Endothelial cell of umbilical vein (primary cell): Measurements from ENCODE around the gene PROB1.

Experiments
- CTCF ChIP-seq, 2 donors: IDR thresholded peaks; 1 replicate in 1 of 2; 2 replicates in 1 of 2; pipeline ENCODE4 v1.5.1; 2011; ENCODE audit warnings: low read length in 2 of 2, mild to moderate bottlenecking in 2 of 2, moderate library complexity in 2 of 2, control low read depth in 1 of 2, inconsistent platforms in 1 of 2, low read depth in 1 of 2; ENCODE audit not compliant: insufficient read depth in 1 of 2; ENCODE audit errors: extremely low read depth in 1 of 2
- EZH2 ChIP-seq: IDR thresholded peaks from 2 replicates; pipeline ENCODE4 v1.6.1; 2012; ENCODE audit warnings: borderline replicate concordance, low read depth, mild to moderate bottlenecking, moderate library complexity, low read length, inconsistent platforms; ENCODE audit not compliant: severe bottlenecking
- GATA2 ChIP-seq: IDR thresholded peaks from 2 replicates; pipeline ENCODE4 v1.7.0; 2011; ENCODE audit warnings: low read depth, mild to moderate bottlenecking, moderate library complexity, mixed read lengths, low read length; ENCODE audit not compliant: insufficient read length, insufficient read depth
- MAX ChIP-seq: IDR thresholded peaks from 2 replicates; pipeline ENCODE4 v1.6.1; 2011; ENCODE audit not compliant: insufficient read depth, insufficient read length
- MYC ChIP-seq: IDR thresholded peaks from one replicate; pipeline ENCODE4 v1.6.1; 2011; ENCODE audit warnings: mild to moderate bottlenecking, low read depth, low read length
- POLR2A ChIP-seq: IDR thresholded peaks from 2 replicates; pipeline ENCODE4 v1.6.1; 2012; ENCODE audit warnings: low read depth, mild to moderate bottlenecking, control low read depth, low read length
- POLR2AphosphoS5 ChIP-seq: IDR thresholded peaks from 2 replicates; pipeline ENCODE4 v1.6.1; 2012; ENCODE audit warnings: low read depth, mild to moderate bottlenecking, control low read depth, low read length, moderate library complexity; ENCODE audit not compliant: insufficient read depth

GRCh38 chr5:139381837-139382761 is 12.8 kb downstream of the PROB1 start:
- TF ChIP-seq EZH2 (no peak), CTCF (IDR thresholded peaks at IDR 0.05; ENCODE audit: extremely low read depth in 1 of 2, insufficient read depth in 1 of 2, low read depth in 1 of 2, low read length in 2 of 2) (no peak), POLR2A (no peak), POLR2AphosphoS5 (no peak), GATA2 (no peak), MAX (no peak), MYC (no peak)
